ENCODE measurements around the gene UBE2E2. TPM values are rescaled to one million over a fixed set of nuclear protein-coding genes. Genes with fewer than 3 reads are reported as not detected.

Gene UBE2E2
- total RNA-seq, 1 donor from 2014 or later: 38.3 TPM

- DNase-seq: no peak
- intact Hi-C loops (cut with micrococcal nuclease): no loop called here
- ATAC-seq: no peak
Observed at GRCh38 chr3:23402728-23403492, 199.8 kb downstream of the UBE2E2 start.

GRCh38 chr3:23404246-23404645 is 201.1 kb downstream of the UBE2E2 start:
- DNase-seq (no peak), ATAC-seq (no peak)
- intact Hi-C loops (cut with micrococcal nuclease): no loop called here

GRCh38 chr3:23405081-23405480 is 202.0 kb downstream of the UBE2E2 start:
- intact Hi-C loops (cut with micrococcal nuclease): no loop called here
- DNase-seq (no peak), ATAC-seq (no peak)

GRCh38 chr3:23406601-23407000 is 203.5 kb downstream of the UBE2E2 start:
- ATAC-seq (no peak), DNase-seq (no peak)
- intact Hi-C loops (cut with micrococcal nuclease): no loop called here

- no peak for ATAC-seq
- DNase-seq: no peak
- intact Hi-C loops (cut with micrococcal nuclease): no loop called here
Observed at GRCh38 chr3:23418026-23418425, 214.9 kb downstream of the UBE2E2 start.

- no peak for DNase-seq
- intact Hi-C loops (cut with micrococcal nuclease): no loop called here
- no peak for ATAC-seq
Observed at GRCh38 chr3:23421811-23422516, 218.8 kb downstream of the UBE2E2 start.

- intact Hi-C loops (cut with micrococcal nuclease): no loop called here
- no peak for ATAC-seq
- no peak for DNase-seq
Observed at GRCh38 chr3:23422517-23422851, 219.4 kb downstream of the UBE2E2 start.

GRCh38 chr3:23425410-23425809 is 222.3 kb downstream of the UBE2E2 start:
- intact Hi-C loops (cut with micrococcal nuclease): no loop called here
- ATAC-seq (no peak), DNase-seq (no peak)

GRCh38 chr3:23430781-23431398 is 227.8 kb downstream of the UBE2E2 start:
- ATAC-seq (no peak), DNase-seq (no peak)
- intact Hi-C loops (cut with micrococcal nuclease): no loop called here

- ATAC-seq (no peak), DNase-seq (no peak)
- intact Hi-C loops (cut with micrococcal nuclease): no loop called here
Observed at GRCh38 chr3:23431764-23432163, 228.6 kb downstream of the UBE2E2 start.

- intact Hi-C loops (cut with micrococcal nuclease): no loop called here
Observed at GRCh38 chr3:23435318-23435717, 232.2 kb downstream of the UBE2E2 start.

GRCh38 chr3:23435904-23436303 is 232.8 kb downstream of the UBE2E2 start:
- DNase-seq (no peak), ATAC-seq (no peak)
- intact Hi-C loops (cut with micrococcal nuclease): no loop called here

More at GRCh38 chr3:23435318-23435717, 232.2 kb downstream of the UBE2E2 start:
- ATAC-seq: no peak
- no peak for DNase-seq

GRCh38 chr3:23437484-23438145 is 234.5 kb downstream of the UBE2E2 start:
- intact Hi-C loops (cut with micrococcal nuclease): no loop called here
- DNase-seq (no peak), ATAC-seq (no peak)

GRCh38 chr3:23438657-23439056 is 235.5 kb downstream of the UBE2E2 start:
- ATAC-seq: no peak
- DNase-seq: no peak
- intact Hi-C loops (cut with micrococcal nuclease): no loop called here

- ATAC-seq (no peak), DNase-seq (no peak)
- intact Hi-C loops (cut with micrococcal nuclease): no loop called here
Observed at GRCh38 chr3:23439080-23439479, 236.0 kb downstream of the UBE2E2 start.

- DNase-seq (no peak), ATAC-seq (no peak)
- intact Hi-C loops (cut with micrococcal nuclease): no loop called here
Observed at GRCh38 chr3:23440416-23441294, 237.5 kb downstream of the UBE2E2 start.

- intact Hi-C loops (cut with micrococcal nuclease): no loop called here
- no peak for ATAC-seq
Observed at GRCh38 chr3:23442598-23443383, 239.7 kb downstream of the UBE2E2 start.

GRCh38 chr3:23444386-23444785 is 241.3 kb downstream of the UBE2E2 start:
- DNase-seq (no peak), ATAC-seq (no peak)
- intact Hi-C loops (cut with micrococcal nuclease): no loop called here

More at GRCh38 chr3:23442598-23443383, 239.7 kb downstream of the UBE2E2 start:
- no peak for DNase-seq
